A549 treated with GW870086 at 1 μM for 4 hours (cell line): ENCODE measurements around the gene MRPL12. TPM values are rescaled to one million over a fixed set of nuclear protein-coding genes. Genes with fewer than 3 reads are reported as not detected.

ENCODE experiments used
- total RNA-seq: library from RNA; stranded (reverse); fragments of 200-300 nt; extraction: Qiagen RNA extraction; gene quantifications from 5 replicates; pipeline ENCODE4 v1.2.3, GENCODE V29; 2022; ENCODE audit warnings: low read depth

MRPL12 gene
- total RNA-seq: 243 to 327 TPM (median 298 TPM) in 5 replicates

DNA sequence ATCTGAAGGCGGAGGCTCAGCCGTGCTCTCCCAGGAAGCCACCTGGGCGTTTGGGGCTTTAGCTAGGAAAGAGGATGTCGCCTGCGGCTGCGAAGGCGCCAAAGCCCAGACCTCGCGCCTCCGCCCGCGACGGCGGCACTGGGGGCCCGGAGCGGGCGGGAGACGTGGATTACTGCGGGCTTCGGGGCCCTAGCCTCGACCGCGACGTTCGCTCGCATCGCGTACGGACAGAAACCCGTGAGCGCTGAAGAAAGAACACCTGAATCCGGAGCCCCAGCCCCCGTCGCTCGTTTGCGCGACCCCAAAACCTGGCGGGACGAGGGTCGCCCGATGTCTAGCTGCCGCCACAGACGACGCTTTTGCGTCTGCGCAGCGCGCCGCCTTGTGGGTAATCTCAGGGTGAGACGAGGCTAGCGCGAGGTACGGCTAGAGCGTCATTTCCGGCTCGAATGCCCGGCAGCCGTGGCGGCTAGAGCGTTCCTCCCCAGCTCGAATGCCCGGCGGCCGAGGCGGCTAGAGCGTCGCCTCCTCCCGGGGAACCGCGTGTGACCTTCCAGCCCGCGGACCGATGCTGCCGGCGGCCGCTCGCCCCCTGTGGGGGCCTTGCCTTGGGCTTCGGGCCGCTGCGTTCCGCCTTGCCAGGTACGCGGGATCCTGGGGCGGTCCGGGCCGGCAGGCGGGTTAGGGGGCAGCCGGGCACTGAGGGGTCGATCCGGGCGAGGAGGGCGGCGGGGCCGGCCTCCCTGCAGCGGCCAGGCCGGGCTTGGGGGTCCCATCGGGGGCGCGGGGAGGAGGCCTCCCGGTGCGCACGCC is at the start of gene MRPL12:
TSS of gene MRPL12 (plus strand) at position 434 of the 813 bp plus-strand sequence. CDS start at position 569, 135 bp downstream.

DNA sequence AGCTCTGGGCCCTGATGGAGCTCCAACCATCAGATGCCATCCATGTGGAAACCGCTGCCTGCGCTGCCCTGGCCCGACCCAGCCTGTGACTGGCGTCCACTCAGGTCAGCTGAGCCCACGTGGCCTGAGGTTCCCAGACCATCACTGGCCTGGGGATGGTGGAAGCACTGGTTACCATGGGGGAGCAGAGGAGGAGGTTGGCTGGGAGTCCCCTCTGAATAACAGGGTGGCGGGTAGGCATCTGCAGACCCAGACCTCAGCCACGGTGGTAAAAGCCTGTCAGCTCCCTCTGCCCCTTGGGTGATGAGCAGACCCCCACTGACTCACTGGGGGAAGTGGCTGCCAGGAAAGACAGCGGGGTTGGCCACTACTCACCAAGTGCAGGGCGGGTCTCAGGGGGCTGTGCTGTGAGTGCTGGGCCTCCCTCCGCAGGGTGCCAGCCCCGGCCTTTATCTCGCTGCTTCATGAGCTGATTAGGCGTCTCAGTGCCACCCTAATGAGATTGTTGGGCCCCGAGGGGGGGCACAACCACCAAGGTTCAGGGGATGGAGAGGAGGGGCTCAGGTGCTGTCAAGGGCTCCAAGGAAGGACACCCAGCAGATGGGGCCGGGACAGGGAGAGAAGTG is 46.9 kb upstream of the MRPL12 start, which contains the start of gene PDE6G:
TSS of gene PDE6G (minus strand) at position 425 of the 626 bp plus-strand sequence. CDS start 3,237 bp downstream, outside the sequence.

DNA sequence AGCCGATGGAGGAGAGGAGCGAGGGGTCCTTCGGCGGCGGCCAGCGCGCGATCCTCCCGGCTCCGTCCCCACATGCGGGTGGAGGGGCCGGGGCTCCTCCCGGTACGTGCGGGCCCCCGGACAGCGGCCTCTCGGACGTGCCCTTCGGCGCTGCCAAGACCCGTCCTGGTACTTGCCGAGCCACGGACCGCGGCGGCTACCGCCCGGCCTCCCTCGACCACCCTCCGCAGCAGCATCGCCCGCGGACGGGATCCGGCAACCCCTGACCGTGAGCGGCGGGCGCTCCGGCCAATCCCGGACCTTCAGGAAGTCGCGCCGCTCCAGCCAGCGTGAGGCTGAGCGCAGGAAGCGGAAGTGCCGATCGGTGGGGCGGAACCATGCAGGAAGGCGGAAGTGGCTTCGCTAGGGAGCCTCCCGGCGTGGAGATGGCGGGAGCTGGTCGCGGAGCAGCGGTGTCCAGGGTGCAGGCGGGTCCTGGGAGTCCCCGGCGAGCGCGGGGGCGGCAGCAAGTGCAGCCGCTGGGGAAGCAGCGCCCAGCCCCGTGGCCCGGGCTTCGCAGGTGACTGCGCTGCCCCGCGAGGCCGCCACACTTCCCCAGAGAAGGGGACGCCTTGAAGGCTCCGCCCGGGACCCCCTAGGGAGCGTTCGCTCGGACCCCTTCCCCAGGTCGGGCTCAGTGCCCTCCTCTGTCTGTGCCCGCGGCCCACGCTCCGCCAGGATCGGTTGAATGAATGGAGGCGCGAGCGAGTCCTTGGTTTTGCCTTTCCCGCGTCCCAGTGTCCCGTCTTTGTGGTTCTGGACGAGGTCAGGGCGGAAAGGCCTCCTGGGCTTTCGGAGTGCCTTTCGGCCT is 36.6 kb upstream of the MRPL12 start, which contains the start of the genes CCDC137 and OXLD1:
TSS of gene CCDC137 (plus strand) at position 396 of the 850 bp plus-strand sequence. CDS start at position 426, 30 bp downstream.
TSS of gene OXLD1 (minus strand) at position 264 of the 850 bp plus-strand sequence. CDS start at position 236, 28 bp downstream.

DNA sequence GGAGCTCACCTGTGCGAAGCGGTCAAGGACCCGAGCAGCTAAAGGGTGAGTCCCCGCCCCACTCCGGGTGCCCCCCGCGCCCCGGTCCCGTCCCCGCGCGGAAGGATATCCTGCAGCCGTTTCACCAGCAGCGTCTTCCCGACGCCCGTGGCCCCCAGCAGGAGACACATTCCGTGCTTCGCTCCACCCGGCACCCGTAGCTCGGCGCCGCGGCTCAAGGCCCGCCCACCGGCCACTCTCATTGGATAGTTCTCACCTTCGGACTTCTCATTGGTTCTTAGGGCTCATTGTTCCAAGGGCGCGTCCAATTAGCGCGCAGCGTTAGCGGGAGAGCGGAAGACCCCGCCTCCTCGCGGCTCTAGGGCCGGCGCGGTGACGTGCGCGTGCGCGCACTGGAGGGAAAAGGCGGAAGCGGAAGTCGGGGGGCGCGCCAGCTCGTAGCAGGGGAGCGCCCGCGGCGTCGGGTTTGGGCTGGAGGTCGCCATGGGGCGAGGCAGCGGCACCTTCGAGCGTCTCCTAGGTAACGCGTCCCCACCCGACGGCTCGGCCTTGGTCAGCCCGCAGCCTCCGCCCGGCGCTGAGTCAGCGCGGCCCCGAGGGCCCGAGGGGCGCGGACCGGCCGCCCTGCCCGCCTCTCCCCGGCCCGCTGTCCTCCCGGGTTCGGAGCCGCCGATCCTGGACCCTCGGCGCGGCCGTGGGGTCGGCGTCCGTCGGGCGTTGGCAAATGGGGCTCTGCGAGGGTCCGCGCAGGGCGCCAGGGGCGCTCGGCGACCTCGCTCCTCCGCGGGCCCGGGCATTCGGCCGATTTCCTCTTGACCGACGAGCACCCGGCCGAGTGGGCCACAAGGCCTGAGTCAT is 19.4 kb upstream of the MRPL12 start, which contains the start of the genes ARL16 and HGS:
TSS of gene ARL16 (minus strand) at position 214 of the 858 bp plus-strand sequence. CDS start at position 170, 44 bp downstream.
TSS of gene HGS (plus strand) at position 428 of the 858 bp plus-strand sequence. CDS start at position 484, 56 bp downstream.

DNA sequence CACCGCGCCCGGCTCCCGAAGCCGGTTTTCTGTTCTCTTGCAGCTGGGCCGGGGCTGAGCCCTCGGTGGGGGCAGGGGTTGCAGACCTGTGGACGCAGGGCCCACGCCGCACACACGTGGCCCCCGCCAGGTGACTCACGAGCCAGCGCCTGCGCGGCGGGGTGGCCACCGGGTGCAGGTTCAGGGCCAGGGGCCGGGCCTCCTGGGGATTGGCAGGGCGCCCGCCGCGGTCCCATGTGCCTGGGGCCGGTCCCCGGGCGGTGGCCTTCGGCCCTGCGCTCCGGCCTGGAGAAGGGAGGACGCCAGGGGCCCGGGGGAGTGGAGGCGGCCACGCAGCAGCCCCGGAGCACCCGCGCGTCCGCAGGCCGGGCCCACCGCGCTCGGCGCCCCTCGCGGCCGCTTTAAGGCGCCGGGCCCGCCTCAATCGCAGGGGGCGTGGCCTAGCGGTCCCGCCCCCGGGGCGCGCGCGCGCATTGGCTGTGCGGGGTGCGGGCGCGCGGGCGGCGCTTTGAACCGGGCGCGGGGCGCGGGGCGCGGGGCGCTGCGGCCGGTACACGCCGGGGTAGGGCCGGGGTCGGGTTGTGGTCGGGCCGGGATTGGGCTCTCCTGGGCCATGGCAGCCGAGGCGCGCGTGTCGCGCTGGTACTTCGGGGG is 8.8 kb downstream of the MRPL12 start, which contains the start of gene SLC25A10:
TSS of gene SLC25A10 (plus strand) at position 471 of the 654 bp plus-strand sequence. CDS start at position 614, 143 bp downstream.

Other genes with a start within 250 kb of the MRPL12 start
- 4,800 to 5,938 TPM (median 5,251 TPM) in 5 replicates for gene ACTG1, start 190.6 kb upstream of the MRPL12 start, total RNA-seq
- gene FSCN2, start 175.0 kb upstream of the MRPL12 start, total RNA-seq: 0.71 to 1.4 TPM (median 0.79 TPM) in 5 replicates
- gene FAAP100, start 151.0 kb upstream of the MRPL12 start, total RNA-seq: 19.0 to 27.6 TPM (median 25.8 TPM) in 5 replicates
- 86.1 to 108 TPM (median 97.3 TPM) in 5 replicates for gene NPLOC4, start 66.3 kb upstream of the MRPL12 start, total RNA-seq
- 4.2 to 5.9 TPM (median 4.7 TPM) in 5 replicates for gene TSPAN10, start 66.2 kb upstream of the MRPL12 start, total RNA-seq
- 1.6 to 3.1 TPM (median 2.3 TPM) in 5 replicates for gene PDE6G, start 46.8 kb upstream of the MRPL12 start, total RNA-seq
- 37.5 to 61.3 TPM (median 57.4 TPM) in 5 replicates for gene OXLD1, start 36.8 kb upstream of the MRPL12 start, total RNA-seq
- 58.3 to 75.7 TPM (median 65.0 TPM) in 5 replicates for gene CCDC137, start 36.6 kb upstream of the MRPL12 start, total RNA-seq
- gene ARL16, start 19.6 kb upstream of the MRPL12 start, total RNA-seq: 47.7 to 57.9 TPM (median 50.2 TPM) in 5 replicates
- gene HGS, start 19.4 kb upstream of the MRPL12 start, total RNA-seq: 138 to 202 TPM (median 194 TPM) in 5 replicates
- 29.3 to 45.2 TPM (median 44.6 TPM) in 5 replicates for gene SLC25A10, start 8.9 kb downstream of the MRPL12 start, total RNA-seq
- gene GCGR, start 100.8 kb downstream of the MRPL12 start, total RNA-seq: 0.15 to 0.67 TPM (median 0.54 TPM) in 5 replicates
- 73.8 to 102 TPM (median 99.3 TPM) in 5 replicates for gene MCRIP1, start 129.9 kb downstream of the MRPL12 start, total RNA-seq
- gene PPP1R27, start 131.7 kb downstream of the MRPL12 start, total RNA-seq: 0.19 to 0.47 TPM (median 0.24 TPM) in 4 of 5 replicates, not detected in the other
- 672 to 719 TPM (median 681 TPM) in 5 replicates for gene P4HB, start 157.2 kb downstream of the MRPL12 start, total RNA-seq
- gene ARHGDIA, start 168.0 kb downstream of the MRPL12 start, total RNA-seq: 558 to 703 TPM (median 590 TPM) in 5 replicates
- 171 to 261 TPM (median 232 TPM) in 5 replicates for gene ALYREF, start 188.2 kb downstream of the MRPL12 start, total RNA-seq
- gene ANAPC11, start 188.4 kb downstream of the MRPL12 start, total RNA-seq: 208 to 312 TPM (median 266 TPM) in 5 replicates
- 0.27 to 0.84 TPM (median 0.53 TPM) in 5 replicates for gene NPB, start 198.9 kb downstream of the MRPL12 start, total RNA-seq
- 15.4 to 22.5 TPM (median 19.0 TPM) in 5 replicates for gene PCYT2, start 208.0 kb downstream of the MRPL12 start, total RNA-seq
- gene SIRT7, start 214.8 kb downstream of the MRPL12 start, total RNA-seq: 33.7 to 48.8 TPM (median 45.2 TPM) in 5 replicates
- 26.4 to 36.5 TPM (median 33.1 TPM) in 5 replicates for gene MAFG, start 224.4 kb downstream of the MRPL12 start, total RNA-seq
- gene PYCR1, start 233.9 kb downstream of the MRPL12 start, total RNA-seq: 58.8 to 95.8 TPM (median 83.5 TPM) in 5 replicates
- gene MYADML2, start 243.9 kb downstream of the MRPL12 start, total RNA-seq: not detected in 5 replicates